SK-N-SH treated with all-trans-retinoic acid at 6 μM for 48 hours (cell line): ENCODE data around the gene CACNA1D.

Source experiments
- BACH2 ChIP-seq: fragments of 250-450 bp; sonication (Bioruptor Pico); IDR thresholded peaks from 2 replicates; pipeline ENCODE4 v1.9.0; 2021; ENCODE audit warnings: mild to moderate bottlenecking, borderline replicate concordance
- CSRNP3 ChIP-seq: fragments of 250-450 bp; sonication (Bioruptor Pico); IDR thresholded peaks from 2 replicates; pipeline ENCODE4 v1.5.1; 2021; ENCODE audit warnings: mild to moderate bottlenecking, moderate library complexity
- PATZ1 ChIP-seq: fragments of 250-450 bp; sonication (Bioruptor Pico); IDR thresholded peaks from 2 replicates; pipeline ENCODE4 v1.8.0; 2020; ENCODE audit warnings: mild to moderate bottlenecking, moderate library complexity, borderline replicate concordance
- PPARA ChIP-seq: fragments of 250-450 bp; sonication (Bioruptor Pico); IDR thresholded peaks from 2 replicates; pipeline ENCODE4 v1.5.0; 2020; ENCODE audit warnings: mild to moderate bottlenecking, borderline replicate concordance
- ZFP3 ChIP-seq: fragments of 250-450 bp; sonication (Bioruptor Pico); IDR thresholded peaks from 2 replicates; pipeline ENCODE4 v1.5.0; 2020; ENCODE audit warnings: mild to moderate bottlenecking, moderate library complexity
- ZNF70 ChIP-seq: fragments of 450-650 bp; formaldehyde crosslinking; IDR thresholded peaks from 2 replicates; pipeline ENCODE4 v1.5.0; 2020; ENCODE audit warnings: mild to moderate bottlenecking, moderate library complexity

- TF ChIP-seq ZFP3 = no peak
- no peak for TF ChIP-seq ZNF70 (CRISPR knock-in tag)
- TF ChIP-seq PATZ1 (CRISPR knock-in tag) = no peak
- TF ChIP-seq CSRNP3 (CRISPR knock-in tag) = no peak
- no peak for TF ChIP-seq PPARA (CRISPR knock-in tag)
- no peak for TF ChIP-seq BACH2 (CRISPR knock-in tag)
Observed at GRCh38 chr3:53802256-53802880, 308.0 kb downstream of the CACNA1D start.
